HEK293 (cell line): Measurements from ENCODE around the gene SLC40A1.

ENCODE experiments used
- CTCF ChIA-PET: fragments of 350-600 bp; formaldehyde crosslinking; extraction: SDS; loops from one replicate; lab custom pipeline; 2021; ENCODE audit warnings: antibody characterized with exemption; lab: Yijun Ruan, JAX
- POLR2A ChIA-PET: fragments of 300-600 bp; formaldehyde crosslinking; extraction: SDS; loops from one replicate; lab custom pipeline; 2020; ENCODE audit warnings: antibody characterized with exemption, inconsistent platforms; lab: Yijun Ruan, JAX
- H3K27ac ChIP-seq: fragments of 200-500 bp; sonication (Bioruptor generic); 2 replicates; pipeline ENCODE4 v1.5.1; 2014; ENCODE audit warnings: low read depth, low read length, control low read depth, inconsistent platforms; ENCODE audit errors: extremely low read depth
- H3K36me3 ChIP-seq, 2 experiments: fragments of 200-500 bp in 1 of 2; sonication (Bioruptor generic) in 1 of 2; 1 replicate in 1 of 2; 2 replicates in 1 of 2; pipeline ENCODE4 v1.5.1; 2014 to 2017; ENCODE audit warnings: inconsistent platforms in 2 of 2, low read length in 2 of 2; ENCODE audit not compliant: control insufficient read depth in 2 of 2, insufficient read depth in 1 of 2
- H3K4me1 ChIP-seq: fragments of 200-500 bp; sonication (Bioruptor generic); 2 replicates; pipeline ENCODE4 v1.5.1; 2014; ENCODE audit warnings: mild to moderate bottlenecking, low read length, inconsistent platforms; ENCODE audit not compliant: control insufficient read depth, insufficient read depth
- H3K4me3 ChIP-seq: 2 replicates; pipeline ENCODE4 v1.5.1; 2011; ENCODE audit warnings: low read depth, mild to moderate bottlenecking, control low read depth, low read length, moderate library complexity
- H3K9me3 ChIP-seq: fragments of 200-500 bp; sonication (Bioruptor generic); 2 replicates; pipeline ENCODE4 v1.5.1; 2014; ENCODE audit warnings: low read depth, low read length, inconsistent platforms; ENCODE audit not compliant: control insufficient read depth, insufficient read depth
- GLIS2 ChIP-seq: fragments of 450-650 bp; formaldehyde crosslinking; IDR thresholded peaks from 2 replicates; pipeline ENCODE4 v1.5.1; 2016; ENCODE audit warnings: missing biosample characterization, missing genetic modification characterization
- KLF10 ChIP-seq: fragments of 450-650 bp; IDR thresholded peaks from 2 replicates; pipeline ENCODE4 v1.5.1; 2018; ENCODE audit warnings: missing biosample characterization, mild to moderate bottlenecking, missing genetic modification characterization
- KLF7 ChIP-seq: fragments of 450-650 bp; formaldehyde crosslinking; IDR thresholded peaks from 2 replicates; pipeline ENCODE4 v1.5.1; 2016; ENCODE audit warnings: missing biosample characterization, missing genetic modification characterization, borderline replicate concordance
- KLF8 ChIP-seq: fragments of 450-650 bp; formaldehyde crosslinking; IDR thresholded peaks from 2 replicates; pipeline ENCODE4 v1.5.1; 2016; ENCODE audit warnings: missing biosample characterization, missing genetic modification characterization
- MZF1 ChIP-seq: fragments of 450-650 bp; formaldehyde crosslinking; IDR thresholded peaks from 2 replicates; pipeline ENCODE4 v1.5.1; 2017; ENCODE audit warnings: missing biosample characterization, missing genetic modification characterization, borderline replicate concordance
- REPIN1 ChIP-seq: fragments of 450-650 bp; formaldehyde crosslinking; IDR thresholded peaks from 2 replicates; pipeline ENCODE4 v1.5.1; 2017; ENCODE audit warnings: missing biosample characterization, missing genetic modification characterization, low read depth
- YY2 ChIP-seq: fragments of 450-650 bp; formaldehyde crosslinking; IDR thresholded peaks from 2 replicates; pipeline ENCODE4 v1.5.1; 2016; ENCODE audit warnings: missing biosample characterization, missing genetic modification characterization
- ZBTB21 ChIP-seq: fragments of 450-650 bp; formaldehyde crosslinking; IDR thresholded peaks from 2 replicates; pipeline ENCODE4 v1.5.1; 2017; ENCODE audit warnings: missing biosample characterization, missing genetic modification characterization
- ZNF146 ChIP-seq: fragments of 450-650 bp; formaldehyde crosslinking; IDR thresholded peaks from 2 replicates; pipeline ENCODE4 v1.5.1; 2016; ENCODE audit warnings: missing biosample characterization, missing genetic modification characterization
- ZNF16 ChIP-seq: fragments of 450-650 bp; formaldehyde crosslinking; IDR thresholded peaks from 2 replicates; pipeline ENCODE4 v1.5.1; 2016; ENCODE audit warnings: low read depth, missing biosample characterization, missing genetic modification characterization
- ZNF184 ChIP-seq: fragments of 450-650 bp; IDR thresholded peaks from 2 replicates; pipeline ENCODE4 v1.5.1; 2018; ENCODE audit warnings: missing biosample characterization, mild to moderate bottlenecking, missing genetic modification characterization
- ZNF221 ChIP-seq: fragments of 450-650 bp; formaldehyde crosslinking; IDR thresholded peaks from 2 replicates; pipeline ENCODE4 v1.5.1; 2017; ENCODE audit warnings: missing biosample characterization, missing genetic modification characterization, borderline replicate concordance
- ZNF266 ChIP-seq: fragments of 450-650 bp; formaldehyde crosslinking; IDR thresholded peaks from 2 replicates; pipeline ENCODE4 v1.5.1; 2016; ENCODE audit warnings: missing biosample characterization, missing genetic modification characterization, low read depth
- ZNF548 ChIP-seq: fragments of 450-650 bp; formaldehyde crosslinking; IDR thresholded peaks from 2 replicates; pipeline ENCODE4 v1.5.1; 2016; ENCODE audit warnings: missing biosample characterization, missing genetic modification characterization
- ZNF585B ChIP-seq: fragments of 450-650 bp; formaldehyde crosslinking; IDR thresholded peaks from 2 replicates; pipeline ENCODE4 v1.5.1; 2016; ENCODE audit warnings: missing biosample characterization, missing genetic modification characterization
- ZNF626 ChIP-seq: fragments of 450-650 bp; sonication (Bioruptor Pico); formaldehyde crosslinking; IDR thresholded peaks from 2 replicates; pipeline ENCODE4 v1.5.1; 2018; ENCODE audit warnings: missing biosample characterization, missing genetic modification characterization, inconsistent platforms
- ZNF670 ChIP-seq: fragments of 450-650 bp; formaldehyde crosslinking; IDR thresholded peaks from 2 replicates; pipeline ENCODE4 v1.5.1; 2016; ENCODE audit warnings: missing biosample characterization, missing genetic modification characterization, low read depth
- ZXDB ChIP-seq: fragments of 450-650 bp; formaldehyde crosslinking; IDR thresholded peaks from 2 replicates; pipeline ENCODE4 v1.5.1; 2016; ENCODE audit warnings: missing biosample characterization, missing genetic modification characterization
- TF ChIP-seq, protein P1 (sequence below): fragments of 450-650 bp; formaldehyde crosslinking; conservative IDR thresholded peaks from 2 replicates; pipeline ENCODE4 v1.5.1; 2016; ENCODE audit warnings: low read depth, missing biosample characterization, missing genetic modification characterization
- TF ChIP-seq, protein P2 (sequence below): fragments of 450-650 bp; formaldehyde crosslinking; IDR thresholded peaks from 2 replicates; pipeline ENCODE4 v1.5.1; 2016; ENCODE audit warnings: missing biosample characterization, missing genetic modification characterization
- TF ChIP-seq, protein P3 (sequence below): fragments of 450-650 bp; formaldehyde crosslinking; IDR thresholded peaks from 2 replicates; pipeline ENCODE4 v1.5.1; 2016; ENCODE audit warnings: missing biosample characterization, missing genetic modification characterization

The SLC40A1 gene

DNA sequence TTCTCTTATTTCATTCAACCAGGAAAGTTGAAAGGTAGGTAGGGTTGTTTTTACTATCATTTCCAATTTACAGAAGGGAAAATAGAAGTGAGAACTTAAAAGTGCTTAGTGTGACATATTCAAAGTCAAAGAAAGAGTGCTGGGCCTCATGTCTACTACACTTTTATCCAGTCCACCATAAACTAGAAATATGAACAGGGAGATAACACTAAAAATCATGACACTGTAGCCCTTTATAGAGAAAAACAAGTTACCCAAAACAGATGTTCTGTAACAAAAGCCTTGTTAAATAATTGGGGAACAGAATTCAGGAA, 20.4 kb downstream of the SLC40A1 start:
- TF ChIP-seq KLF10 (no peak), ZNF146 (tag by site-specific recombination) (no peak), ZNF266 (no peak), ZNF548 (tag by site-specific recombination) (no peak), ZNF221 (tag by site-specific recombination) (no peak), ZXDB (no peak), YY2 (tag by site-specific recombination) (no peak), REPIN1 (tag by site-specific recombination) (no peak), KLF7 (no peak), ZNF585B (no peak), GLIS2 (tag by site-specific recombination) (no peak), ZNF670 (tag by site-specific recombination) (no peak)
- TF ChIP-seq, protein P1, sequence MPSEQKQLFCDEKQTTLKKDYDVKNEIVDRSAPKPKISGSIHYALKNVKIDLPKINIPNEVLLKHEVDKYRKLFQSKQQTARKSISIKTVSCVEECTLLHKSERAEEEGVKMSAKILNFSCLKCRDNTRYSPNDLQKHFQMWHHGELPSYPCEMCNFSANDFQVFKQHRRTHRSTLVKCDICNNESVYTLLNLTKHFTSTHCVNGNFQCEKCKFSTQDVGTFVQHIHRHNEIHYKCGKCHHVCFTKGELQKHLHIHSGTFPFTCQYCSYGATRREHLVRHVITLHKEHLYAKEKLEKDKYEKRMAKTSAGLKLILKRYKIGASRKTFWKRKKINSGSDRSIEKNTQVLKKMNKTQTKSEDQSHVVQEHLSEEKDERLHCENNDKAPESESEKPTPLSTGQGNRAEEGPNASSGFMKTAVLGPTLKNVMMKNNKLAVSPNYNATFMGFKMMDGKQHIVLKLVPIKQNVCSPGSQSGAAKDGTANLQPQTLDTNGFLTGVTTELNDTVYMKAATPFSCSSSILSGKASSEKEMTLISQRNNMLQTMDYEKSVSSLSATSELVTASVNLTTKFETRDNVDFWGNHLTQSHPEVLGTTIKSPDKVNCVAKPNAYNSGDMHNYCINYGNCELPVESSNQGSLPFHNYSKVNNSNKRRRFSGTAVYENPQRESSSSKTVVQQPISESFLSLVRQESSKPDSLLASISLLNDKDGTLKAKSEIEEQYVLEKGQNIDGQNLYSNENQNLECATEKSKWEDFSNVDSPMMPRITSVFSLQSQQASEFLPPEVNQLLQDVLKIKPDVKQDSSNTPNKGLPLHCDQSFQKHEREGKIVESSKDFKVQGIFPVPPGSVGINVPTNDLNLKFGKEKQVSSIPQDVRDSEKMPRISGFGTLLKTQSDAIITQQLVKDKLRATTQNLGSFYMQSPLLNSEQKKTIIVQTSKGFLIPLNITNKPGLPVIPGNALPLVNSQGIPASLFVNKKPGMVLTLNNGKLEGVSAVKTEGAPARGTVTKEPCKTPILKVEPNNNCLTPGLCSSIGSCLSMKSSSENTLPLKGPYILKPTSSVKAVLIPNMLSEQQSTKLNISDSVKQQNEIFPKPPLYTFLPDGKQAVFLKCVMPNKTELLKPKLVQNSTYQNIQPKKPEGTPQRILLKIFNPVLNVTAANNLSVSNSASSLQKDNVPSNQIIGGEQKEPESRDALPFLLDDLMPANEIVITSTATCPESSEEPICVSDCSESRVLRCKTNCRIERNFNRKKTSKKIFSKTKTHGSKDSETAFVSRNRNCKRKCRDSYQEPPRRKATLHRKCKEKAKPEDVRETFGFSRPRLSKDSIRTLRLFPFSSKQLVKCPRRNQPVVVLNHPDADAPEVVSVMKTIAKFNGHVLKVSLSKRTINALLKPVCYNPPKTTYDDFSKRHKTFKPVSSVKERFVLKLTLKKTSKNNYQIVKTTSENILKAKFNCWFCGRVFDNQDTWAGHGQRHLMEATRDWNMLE: no peak
- TF ChIP-seq, protein P2, sequence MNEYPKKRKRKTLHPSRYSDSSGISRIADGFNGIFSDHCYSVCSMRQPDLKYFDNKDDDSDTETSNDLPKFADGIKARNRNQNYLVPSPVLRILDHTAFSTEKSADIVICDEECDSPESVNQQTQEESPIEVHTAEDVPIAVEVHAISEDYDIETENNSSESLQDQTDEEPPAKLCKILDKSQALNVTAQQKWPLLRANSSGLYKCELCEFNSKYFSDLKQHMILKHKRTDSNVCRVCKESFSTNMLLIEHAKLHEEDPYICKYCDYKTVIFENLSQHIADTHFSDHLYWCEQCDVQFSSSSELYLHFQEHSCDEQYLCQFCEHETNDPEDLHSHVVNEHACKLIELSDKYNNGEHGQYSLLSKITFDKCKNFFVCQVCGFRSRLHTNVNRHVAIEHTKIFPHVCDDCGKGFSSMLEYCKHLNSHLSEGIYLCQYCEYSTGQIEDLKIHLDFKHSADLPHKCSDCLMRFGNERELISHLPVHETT (tag by site-specific recombination): no peak
- TF ChIP-seq, protein P3, sequence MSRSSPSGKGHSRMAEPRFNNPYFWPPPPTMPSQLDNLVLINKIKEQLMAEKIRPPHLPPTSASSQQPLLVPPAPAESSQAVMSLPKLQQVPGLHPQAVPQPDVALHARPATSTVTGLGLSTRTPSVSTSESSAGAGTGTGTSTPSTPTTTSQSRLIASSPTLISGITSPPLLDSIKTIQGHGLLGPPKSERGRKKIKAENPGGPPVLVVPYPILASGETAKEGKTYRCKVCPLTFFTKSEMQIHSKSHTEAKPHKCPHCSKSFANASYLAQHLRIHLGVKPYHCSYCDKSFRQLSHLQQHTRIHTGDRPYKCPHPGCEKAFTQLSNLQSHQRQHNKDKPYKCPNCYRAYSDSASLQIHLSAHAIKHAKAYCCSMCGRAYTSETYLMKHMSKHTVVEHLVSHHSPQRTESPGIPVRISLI (tag by site-specific recombination): no peak
- H3K36me3 ChIP-seq: peaks cover 6 to 22% of the 10 kb centered on the region in 2 experiments; a peak in 2 of 3 replicates
- no peak overlapping the region for H3K27ac ChIP-seq
- H3K9me3 ChIP-seq: no peaks in the 10 kb centered on the region
- no peak overlapping the region for H3K4me3 ChIP-seq
- peaks cover 6% of the 10 kb centered on the region; the same call in 1 of the 2 replicates for H3K4me1 ChIP-seq
- CTCF ChIA-PET: no interaction called here
- POLR2A ChIA-PET: no interaction called here

DNA sequence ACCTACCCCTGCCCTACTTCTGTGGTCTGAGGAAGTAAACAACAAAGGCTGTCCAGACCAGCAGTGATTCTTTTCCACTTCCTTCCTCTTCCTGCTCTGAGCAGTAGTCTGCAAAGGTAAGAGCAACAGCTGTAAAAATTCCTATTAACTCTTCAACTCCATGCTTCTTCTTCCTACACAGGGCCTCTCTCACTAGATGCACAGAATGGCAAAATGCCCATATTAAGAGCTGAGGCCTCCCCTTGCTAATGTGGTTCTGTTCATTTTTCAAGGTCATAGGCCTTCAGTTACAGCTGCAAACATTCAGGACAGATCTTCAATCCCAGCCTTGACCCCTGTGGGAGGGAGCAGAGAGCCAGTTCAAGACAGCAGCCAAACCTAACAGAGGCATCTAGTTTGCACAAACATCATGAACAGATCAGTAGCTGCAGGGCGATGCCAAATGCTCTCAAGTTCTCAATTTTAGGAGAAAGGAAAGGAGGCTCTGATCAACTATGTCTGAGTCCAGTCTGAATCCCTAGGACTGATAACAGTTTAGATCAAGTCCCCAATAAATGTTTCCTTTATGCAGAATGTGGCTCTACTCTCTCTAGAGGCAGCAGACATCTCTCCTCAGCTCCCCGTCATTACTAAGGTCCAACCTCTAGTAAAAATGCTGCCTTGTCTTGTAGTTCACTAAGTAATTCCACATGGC, 20.9 kb downstream of the SLC40A1 start:
- Histone ChIP-seq H3K4me1 (peaks cover 6% of the 10 kb centered on the region; the same call in 1 of the 2 replicates), H3K4me3 (no peak overlapping the region), H3K9me3 (no peaks in the 10 kb centered on the region), H3K27ac (no peak overlapping the region)
- ChIA-PET POLR2A (no interaction called here), CTCF (no interaction called here)
- TF ChIP-seq ZNF626 (tag by site-specific recombination): no peak
- no peak for TF ChIP-seq ZNF184 (tag by site-specific recombination)
- TF ChIP-seq ZBTB21 (tag by site-specific recombination): no peak
- TF ChIP-seq MZF1 (tag by site-specific recombination): no peak
- TF ChIP-seq KLF8: no peak
- no peak for TF ChIP-seq ZNF16 (tag by site-specific recombination)
- TF ChIP-seq, all 188 proteins: peak for 0
- H3K36me3 ChIP-seq: peaks cover 6 to 17% of the 10 kb centered on the region in 2 experiments; a peak in 2 of 3 replicates
